Progenitor cell of endocrine pancreas (in vitro differentiated cells): ENCODE results near the gene SRCIN1. TPM values are rescaled to one million over a fixed set of nuclear protein-coding genes. Genes with fewer than 3 reads are reported as not detected.

ENCODE experiments used
- DNase-seq: peaks from one replicate; pipeline ENCODE4 v3.0.0; 2021; ENCODE audit warnings: low spot score; ENCODE audit not compliant: unreplicated experiment
- H3K27ac Mint-ChIP-seq: 2 replicates; pipeline ENCODE4 v1.8.0; 2021; ENCODE audit warnings: mild to moderate bottlenecking, moderate library complexity, mixed read lengths
- H3K27me3 Mint-ChIP-seq: 2 replicates; pipeline ENCODE4 v1.8.0; 2021; ENCODE audit warnings: mixed read lengths
- H3K36me3 Mint-ChIP-seq: 2 replicates; pipeline ENCODE4 v1.8.0; 2022; ENCODE audit warnings: mixed read lengths; ENCODE audit not compliant: insufficient read depth
- H3K4me1 Mint-ChIP-seq: 2 replicates; pipeline ENCODE4 v1.8.0; 2021; ENCODE audit warnings: low read depth, mixed read lengths
- H3K4me3 Mint-ChIP-seq: 2 replicates; pipeline ENCODE4 v1.8.0; 2021; ENCODE audit warnings: low read depth, mild to moderate bottlenecking, moderate library complexity, mixed read lengths
- H3K9me3 Mint-ChIP-seq: 2 replicates; pipeline ENCODE4 v1.8.0; 2021; ENCODE audit warnings: low read depth, mixed read lengths
- CTCF ChIP-seq: fragments of 200-600 bp; sonication (generic); IDR thresholded peaks from one replicate; pipeline ENCODE4 v1.5.0; 2021; ENCODE audit warnings: antibody characterized with exemption, mild to moderate bottlenecking; ENCODE audit not compliant: unreplicated experiment
- total RNA-seq: library from RNA; stranded (reverse); gene quantifications from 2 replicates; pipeline ENCODE4 v1.2.1, GENCODE V29; 2021

SRCIN1 gene
- total RNA-seq, 1 donor from 2014 or later: 13.8 TPM

- H3K9me3 Mint-ChIP-seq: no peaks in the 10 kb centered on the region
- peaks cover 26% of the 10 kb centered on the region for H3K27me3 Mint-ChIP-seq
- H3K27ac Mint-ChIP-seq: no peak overlapping the region
- DNase-seq: no peak
- no peak for TF ChIP-seq CTCF
- H3K4me3 Mint-ChIP-seq: no peak overlapping the region
- H3K36me3 Mint-ChIP-seq: no peaks in the 10 kb centered on the region
- peaks cover 12% of the 10 kb centered on the region for H3K4me1 Mint-ChIP-seq
Observed at GRCh38 chr17:38611872-38612376, 6.2 kb upstream of the SRCIN1 start.

- peaks cover 15% of the 10 kb centered on the region for H3K4me1 Mint-ChIP-seq
- peaks cover 31% of the 10 kb centered on the region for H3K27me3 Mint-ChIP-seq
- no peak for DNase-seq
- H3K4me3 Mint-ChIP-seq: no peak overlapping the region
- H3K9me3 Mint-ChIP-seq: no peaks in the 10 kb centered on the region
- H3K27ac Mint-ChIP-seq: no peak overlapping the region
- no peaks in the 10 kb centered on the region for H3K36me3 Mint-ChIP-seq
- no peak for TF ChIP-seq CTCF
Observed at GRCh38 chr17:38611070-38611786, 5.5 kb upstream of the SRCIN1 start.

GRCh38 chr17:38609280-38610031 is 3.7 kb upstream of the SRCIN1 start:
- Mint-ChIP-seq H3K4me1 (peaks cover 14% of the 10 kb centered on the region), H3K27me3 (peaks cover 31% of the 10 kb centered on the region), H3K27ac (no peak overlapping the region), H3K36me3 (no peaks in the 10 kb centered on the region), H3K9me3 (no peaks in the 10 kb centered on the region), H3K4me3 (no peak overlapping the region)
- DNase-seq: no peak
- no peak for TF ChIP-seq CTCF

- H3K4me1 Mint-ChIP-seq: peaks cover 8% of the 10 kb centered on the region
- no peaks in the 10 kb centered on the region for H3K36me3 Mint-ChIP-seq
- DNase-seq: no peak
- no peak for TF ChIP-seq CTCF
- no peak overlapping the region for H3K4me3 Mint-ChIP-seq
- no peaks in the 10 kb centered on the region for H3K9me3 Mint-ChIP-seq
- H3K27ac Mint-ChIP-seq: no peak overlapping the region
- H3K27me3 Mint-ChIP-seq: peaks cover 35% of the 10 kb centered on the region
Observed at GRCh38 chr17:38608648-38609047, 2.9 kb upstream of the SRCIN1 start.
